NOMO-1 treated with DMSO at 0.1 percent for 48 hours (cell line): ENCODE measurements around the gene KCNAB2.

Source experiments
- DNase-seq: peaks from one replicate; lab custom pipeline; 2025; ENCODE audit not compliant: unreplicated experiment; lab: John Stamatoyannopoulos, UW

The KCNAB2 gene

DNA sequence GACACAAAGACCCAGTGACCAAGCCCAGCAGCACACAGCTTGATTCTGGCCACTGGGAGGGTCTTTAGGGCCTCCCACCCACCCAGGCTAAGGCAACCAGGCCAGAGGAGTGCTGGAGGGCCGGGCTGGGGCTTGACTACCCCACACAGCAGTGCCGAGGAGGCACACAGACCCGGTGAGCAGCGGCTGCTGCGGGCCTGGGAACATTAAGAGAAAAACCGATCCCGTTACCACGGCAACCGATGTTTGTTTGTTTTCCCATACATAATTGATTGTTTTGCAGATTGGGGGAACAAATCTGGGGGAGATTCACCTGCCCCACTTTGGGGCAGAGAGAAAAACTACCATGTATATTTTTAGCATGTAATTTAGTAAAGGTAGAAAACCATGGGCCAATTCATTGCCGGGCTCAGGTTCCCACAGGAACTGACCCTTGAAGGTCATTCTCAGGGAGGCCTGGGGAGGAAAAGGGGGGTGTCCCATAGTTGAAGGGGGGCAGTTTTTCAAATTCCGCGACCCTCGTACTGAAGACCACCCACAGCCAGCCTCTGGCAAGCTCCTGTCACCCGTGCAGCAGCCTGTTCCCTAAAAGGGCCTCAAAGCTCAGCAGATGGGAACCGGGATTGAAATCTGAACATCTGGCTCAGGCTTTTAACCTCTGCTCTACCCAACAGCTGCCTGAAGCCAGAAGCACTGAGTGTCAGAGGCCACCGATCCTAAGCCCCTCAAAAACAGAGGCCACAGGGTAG lies 99.1 kb downstream of the KCNAB2 start:
- no peak for DNase-seq

- no peak for DNase-seq
Observed at GRCh38 chr1:6145396-6145750, 99.7 kb downstream of the KCNAB2 start.

GRCh38 chr1:6145864-6146410 lies 100.2 kb downstream of the KCNAB2 start:
- no peak for DNase-seq

GRCh38 chr1:6148497-6149241 lies 103.0 kb downstream of the KCNAB2 start:
- no peak for DNase-seq

GRCh38 chr1:6149597-6149996 lies 103.9 kb downstream of the KCNAB2 start:
- DNase-seq: no peak

DNA sequence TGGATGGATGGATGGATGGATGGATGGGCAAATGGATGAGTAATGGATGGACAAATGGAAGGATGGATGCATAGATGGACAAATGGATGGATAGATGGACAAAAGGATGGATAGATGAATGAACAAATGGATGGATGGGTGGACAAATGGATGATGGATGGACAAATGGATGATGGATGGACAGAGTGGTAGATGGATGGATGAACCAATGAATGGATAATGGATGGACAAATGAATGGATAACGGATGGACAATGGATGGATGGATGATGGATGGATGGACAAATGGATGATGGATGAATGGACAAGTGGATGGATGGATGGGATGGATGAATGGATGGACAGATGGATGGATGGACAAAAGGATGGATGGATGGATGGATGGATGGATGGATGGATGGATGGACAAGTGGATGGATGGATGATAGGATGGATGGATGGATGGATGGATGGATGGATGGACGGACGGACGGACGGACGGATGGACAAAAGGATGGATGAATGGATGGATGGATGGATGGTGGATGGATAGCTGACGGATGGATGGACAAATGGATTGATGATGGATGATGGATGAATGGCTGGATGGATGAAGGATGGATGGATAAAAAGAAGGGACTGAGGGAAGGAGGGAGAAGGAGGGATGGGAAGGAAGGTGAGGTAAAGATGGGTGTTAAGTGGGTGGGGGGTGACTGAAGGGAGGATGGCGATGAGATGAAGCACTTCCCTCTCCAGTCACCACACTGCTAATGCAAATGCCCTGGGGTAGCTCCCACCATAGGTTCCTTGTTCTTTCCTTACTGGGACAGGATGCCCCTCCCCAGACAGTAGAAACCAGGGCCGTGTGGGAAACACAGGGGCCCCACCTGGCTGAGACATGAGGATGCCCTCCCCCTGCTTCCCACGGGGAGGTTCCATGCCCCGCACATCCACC lies 104.6 kb downstream of the KCNAB2 start:
- no peak for DNase-seq
